GM10248 (cell line): ENCODE data around the gene EHBP1.

Experiments
- CTCF ChIA-PET: fragments of 300-600 bp; sonication (Branson Sonifier 250); formaldehyde crosslinking; extraction: SDS; loops from one replicate; lab custom pipeline; 2021; ENCODE audit warnings: antibody characterized with exemption; lab: Yijun Ruan, JAX
- POLR2A ChIA-PET: fragments of 350-650 bp; sonication (Branson Sonifier 250); formaldehyde crosslinking; extraction: SDS; loops from one replicate; lab custom pipeline; 2020; ENCODE audit warnings: antibody characterized with exemption; lab: Yijun Ruan, JAX
- DNase-seq: peaks from one replicate; pipeline ENCODE4 v3.0.0; 2012; ENCODE audit errors: extremely low spot score
- CTCF ChIP-seq: IDR thresholded peaks from 2 replicates; pipeline ENCODE4 v1.5.1; 2012; ENCODE audit warnings: mild to moderate bottlenecking, low read depth; ENCODE audit errors: extremely low read depth, missing control alignments, control extremely low read depth

EHBP1 gene

GRCh38 chr2:62672601-62673000 is 32.9 kb upstream of the EHBP1 start:
- DNase-seq = no peak
- CTCF ChIA-PET = interaction anchor here (1.1 kb wide), 1 partner anchor 8 kb away, joined by 3 read pairs; no protein-coding TSS in a partner anchor
- TF ChIP-seq CTCF = no peak
- POLR2A ChIA-PET = no interaction called here

- no peak for TF ChIP-seq CTCF
- no peak for DNase-seq
- ChIA-PET POLR2A (no interaction called here), CTCF (interaction anchor here (0.7 kb wide), 1 partner anchor 100 kb away, joined by 3 read pairs; no protein-coding TSS in a partner anchor)
These were observed 30.5 kb upstream of the EHBP1 start for GRCh38 chr2:62675062-62675461.

- DNase-seq = no peak
- TF ChIP-seq CTCF = no peak
- ChIA-PET POLR2A (no interaction called here), CTCF (interaction anchor here (0.8 to 1.7 kb wide), 3 partner anchors 9 to 158 kb away, joined by 3 to 6 read pairs (median 3); no protein-coding TSS in a partner anchor)
These were observed 20.3 kb upstream of the EHBP1 start for GRCh38 chr2:62685256-62685655.

- POLR2A ChIA-PET = no interaction called here
- DNase-seq = no peak
- CTCF ChIA-PET = interaction anchor here (1.0 to 2.7 kb wide), 5 partner anchors 10 to 230 kb away, joined by 3 to 9 read pairs (median 5); no protein-coding TSS in a partner anchor
- TF ChIP-seq CTCF = no peak
These were observed 19.4 kb upstream of the EHBP1 start for GRCh38 chr2:62686012-62686685.

- CTCF ChIA-PET = interaction anchor here (1.1 to 2.7 kb wide), 4 partner anchors 8 to 29 kb away, joined by 3 to 9 read pairs (median 4); no protein-coding TSS in a partner anchor
- POLR2A ChIA-PET = no interaction called here
These were observed 17.9 kb upstream of the EHBP1 start for GRCh38 chr2:62687636-62688035.

GRCh38 chr2:62688771-62689170 is 16.7 kb upstream of the EHBP1 start:
- TF ChIP-seq CTCF = no peak
- no peak for DNase-seq
- CTCF ChIA-PET = no interaction called here
- POLR2A ChIA-PET = no interaction called here

More at GRCh38 chr2:62687636-62688035, 17.9 kb upstream of the EHBP1 start:
- no peak for TF ChIP-seq CTCF
- no peak for DNase-seq
